PC-3 (cell line): ENCODE results near the gene CRAMP1. TPM values are rescaled to one million over a fixed set of nuclear protein-coding genes. Genes with fewer than 3 reads are reported as not detected.

Experiments used
- ATAC-seq: fragments of 200-7000 bp; cut with Tn5 transposase; 2 replicates; pipeline ENCODE4 v1.9.1; 2020; ENCODE audit warnings: mild to moderate bottlenecking, moderate library complexity
- BruUV-seq: library from RNA; stranded (reverse); fragments of 400-500 nt; replicated peaks from 2 replicates; lab custom pipeline; 2021; lab: Mats Ljungman, UMichigan
- CTCF ChIA-PET: fragments of 300-600 bp; sonication (Branson Sonifier 250); formaldehyde crosslinking; loops from one replicate; lab custom pipeline; 2022; ENCODE audit warnings: antibody characterized with exemption; lab: Charles Lee
- POLR2A ChIA-PET: fragments of 300-600 bp; sonication (Branson Sonifier 250); formaldehyde crosslinking; loops from one replicate; lab custom pipeline; 2022; ENCODE audit warnings: antibody characterized with exemption; ENCODE audit not compliant: unreplicated experiment; lab: Charles Lee
- DNase-seq: peaks from one replicate; pipeline ENCODE4 v3.0.0-alpha.2; 2015
- H2AFZ ChIP-seq: fragments of 300-600 bp; sonication (generic); 2 replicates; pipeline ENCODE4 v1.6.0; 2016; ENCODE audit warnings: antibody characterized with exemption, low read length
- H3F3A ChIP-seq: fragments of 300-600 bp; sonication (generic); one replicate; pipeline ENCODE4 v1.6.0; 2017; ENCODE audit warnings: antibody characterized with exemption, low read length, control low read depth, mild to moderate bottlenecking; ENCODE audit not compliant: unreplicated experiment
- H3K27ac ChIP-seq: fragments of 300-600 bp; sonication (generic); 2 replicates; pipeline ENCODE4 v1.5.1; 2016; ENCODE audit warnings: mild to moderate bottlenecking, low read length
- H3K27me3 ChIP-seq: fragments of 300-600 bp; sonication (generic); 2 replicates; pipeline ENCODE4 v1.6.1; 2016; ENCODE audit warnings: low read length, mixed read lengths
- H3K36me3 ChIP-seq: fragments of 300-600 bp; sonication (generic); 2 replicates; pipeline ENCODE4 v1.6.1; 2016; ENCODE audit warnings: low read depth, mixed run types, low read length, mixed read lengths
- H3K4me1 ChIP-seq: fragments of 300-600 bp; sonication (generic); 2 replicates; pipeline ENCODE4 v1.5.1; 2016; ENCODE audit warnings: low read length; ENCODE audit not compliant: insufficient read depth
- H3K4me2 ChIP-seq: fragments of 300-600 bp; sonication (generic); 2 replicates; pipeline ENCODE4 v1.6.0; 2016; ENCODE audit warnings: low read length
- H3K4me3 ChIP-seq: fragments of 300-600 bp; sonication (generic); 2 replicates; pipeline ENCODE4 v1.5.1; 2016; ENCODE audit warnings: mild to moderate bottlenecking, low read length, mixed read lengths
- H3K79me2 ChIP-seq: fragments of 300-600 bp; sonication (generic); 2 replicates; pipeline ENCODE4 v1.6.1; 2017; ENCODE audit warnings: low read length, mixed read lengths
- H3K9ac ChIP-seq: fragments of 300-600 bp; sonication (generic); 2 replicates; pipeline ENCODE4 v1.6.0; 2016; ENCODE audit warnings: mild to moderate bottlenecking, low read length
- H3K9me2 ChIP-seq: fragments of 300-600 bp; sonication (generic); replicated peaks from 2 replicates; pipeline ENCODE4 v1.6.1; 2016; ENCODE audit warnings: mixed run types, low read length, mixed read lengths
- H3K9me3 ChIP-seq: fragments of 300-600 bp; sonication (generic); 2 replicates; pipeline ENCODE4 v1.6.1; 2016; ENCODE audit warnings: low read length, mixed read lengths
- H4K20me1 ChIP-seq: fragments of 300-600 bp; sonication (generic); 2 replicates; pipeline ENCODE4 v1.6.1; 2016; ENCODE audit warnings: low read length, mixed read lengths
- CTCF ChIP-seq: fragments of 300-600 bp; sonication (generic); conservative IDR thresholded peaks from 2 replicates; pipeline ENCODE4 v1.5.1; 2017; ENCODE audit warnings: antibody characterized with exemption, low read depth, mild to moderate bottlenecking, low read length
- EZH2 ChIP-seq: fragments of 300-600 bp; sonication (generic); IDR thresholded peaks from one replicate; pipeline ENCODE4 v1.6.1; 2017; ENCODE audit warnings: antibody characterized with exemption, mild to moderate bottlenecking, low read length; ENCODE audit not compliant: unreplicated experiment
- EZH2phosphoT487 ChIP-seq: fragments of 300-600 bp; sonication (generic); IDR thresholded peaks from 2 replicates; pipeline ENCODE4 v1.6.1; 2018; ENCODE audit warnings: mild to moderate bottlenecking, antibody characterized with exemption, low read length, borderline replicate concordance
- intact Hi-C: fragments of 100-400 bp; cut with micrococcal nuclease; formaldehyde crosslinking; loops from 2 replicates; pipeline ENCODE4 v1.9.0; 2023
- total RNA-seq: library from RNA; depleted of rRNA; stranded (reverse); fragments of >200 nt; gene quantifications from 2 replicates; pipeline ENCODE4 v1.2.3, GENCODE V29; 2014

The CRAMP1 gene
- total RNA-seq, 1 experiment from 2014 or later, result 8.5 TPM

DNA sequence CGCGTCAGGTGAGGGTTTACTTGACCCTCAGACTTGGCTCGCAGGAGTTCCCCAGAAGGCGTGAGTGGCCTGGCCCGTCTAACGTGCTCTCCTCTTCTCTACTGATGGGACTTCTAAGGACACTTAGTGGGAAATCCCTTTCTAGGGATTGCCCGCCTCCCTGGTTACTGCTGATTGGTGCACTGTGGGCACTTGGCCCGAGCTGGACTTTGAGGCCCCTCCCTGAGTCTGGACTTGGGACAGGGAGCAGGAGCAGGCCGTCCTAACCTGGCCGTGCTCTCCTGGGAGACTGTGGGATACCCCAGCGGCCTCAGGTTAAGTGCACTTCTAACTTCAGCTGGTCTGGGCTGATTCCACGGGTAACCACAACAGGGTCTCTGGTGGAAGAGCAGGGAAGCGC, 15.0 kb upstream of the CRAMP1 start:
- POLR2A ChIA-PET, result no interaction called here
- no TSS peak for BruUV-seq
- no peaks in the 10 kb centered on the region for H3K9me2 ChIP-seq

DNA sequence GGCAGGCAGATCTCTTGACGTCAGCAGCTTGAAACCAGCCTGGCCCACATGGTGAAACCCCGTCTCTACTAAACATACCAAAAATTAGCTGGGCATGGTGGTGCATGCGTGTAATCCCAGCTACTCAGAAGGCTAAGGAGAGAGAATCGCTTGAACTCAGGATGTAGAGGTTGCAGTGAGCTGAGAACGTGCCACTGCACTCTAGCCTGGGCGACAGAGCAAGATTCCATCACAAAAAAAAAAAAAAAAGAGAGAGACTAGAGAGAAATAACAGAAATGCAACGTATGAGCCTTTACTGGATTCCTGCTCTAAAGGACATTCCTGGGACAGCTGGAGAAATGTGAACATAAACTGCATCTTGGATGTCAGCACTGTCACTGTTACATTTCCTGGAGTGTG, 11.1 kb upstream of the CRAMP1 start:
- Histone ChIP-seq H3K4me3 (no peak overlapping the region), H3K27me3 (no peaks in the 10 kb centered on the region), H3K36me3 (no peaks in the 10 kb centered on the region), H3K9me2 (no peaks in the 10 kb centered on the region), H2AFZ (no peak overlapping the region), H3K27ac (no peak overlapping the region), H3F3A (no peaks in the 10 kb centered on the region), H3K79me2 (no peaks in the 10 kb centered on the region), H3K4me2 (no peak overlapping the region), H3K4me1 (no peaks in the 10 kb centered on the region), H4K20me1 (no peaks in the 10 kb centered on the region), H3K9me3 (no peaks in the 10 kb centered on the region), H3K9ac (no peak overlapping the region)
- no peak for DNase-seq
- CTCF ChIA-PET, result no interaction called here
- ATAC-seq, result no peak
- TF ChIP-seq EZH2 (no peak), EZH2phosphoT487 (no peak), CTCF (no peak)
- POLR2A ChIA-PET, result no interaction called here
- intact Hi-C loops, result no loop called here
- BruUV-seq, result no TSS peak

More for the DNA sequence above, 15.0 kb upstream of the CRAMP1 start:
- CTCF ChIA-PET, result no interaction called here
- ATAC-seq (no peak), DNase-seq (no peak)
- H3K4me2 ChIP-seq, result no peak overlapping the region
- no peaks in the 10 kb centered on the region for H4K20me1 ChIP-seq
- no peaks in the 10 kb centered on the region for H3K36me3 ChIP-seq
- H2AFZ ChIP-seq, result no peak overlapping the region
- no peak overlapping the region for H3K4me3 ChIP-seq
- no peaks in the 10 kb centered on the region for H3K79me2 ChIP-seq
- intact Hi-C loops, result no loop called here
- H3K9me3 ChIP-seq, result no peaks in the 10 kb centered on the region
- H3K4me1 ChIP-seq, result no peaks in the 10 kb centered on the region
- no peaks in the 10 kb centered on the region for H3K27me3 ChIP-seq
- no peak overlapping the region for H3K27ac ChIP-seq
- no peaks in the 10 kb centered on the region for H3F3A ChIP-seq
- TF ChIP-seq CTCF (no peak), EZH2phosphoT487 (no peak), EZH2 (no peak)
- no peak overlapping the region for H3K9ac ChIP-seq

- POLR2A ChIA-PET, result no interaction called here
- intact Hi-C loops, result no loop called here
These were observed 10.7 kb upstream of the CRAMP1 start for GRCh38 chr16:1601489-1601888.

More at GRCh38 chr16:1601489-1601888, 10.7 kb upstream of the CRAMP1 start:
- no peaks in the 10 kb centered on the region for H4K20me1 ChIP-seq
- no peak overlapping the region for H2AFZ ChIP-seq
- H3K27ac ChIP-seq, result no peak overlapping the region
- ATAC-seq, result no peak
- H3K9me3 ChIP-seq, result no peaks in the 10 kb centered on the region
- no peaks in the 10 kb centered on the region for H3K27me3 ChIP-seq
- no TSS peak for BruUV-seq
- H3K9ac ChIP-seq, result no peak overlapping the region
- no peaks in the 10 kb centered on the region for H3F3A ChIP-seq
- H3K79me2 ChIP-seq, result no peaks in the 10 kb centered on the region
- H3K4me2 ChIP-seq, result no peak overlapping the region
- no peaks in the 10 kb centered on the region for H3K36me3 ChIP-seq
- TF ChIP-seq EZH2phosphoT487 (no peak), CTCF (no peak), EZH2 (no peak)
- no peak for DNase-seq
- H3K9me2 ChIP-seq, result no peaks in the 10 kb centered on the region
- CTCF ChIA-PET, result no interaction called here
- no peaks in the 10 kb centered on the region for H3K4me1 ChIP-seq
- H3K4me3 ChIP-seq, result no peak overlapping the region
